Testis (tissue), 2 donors: ENCODE data around the gene SPATS2L.

ENCODE experiments used
- POLR2A ChIP-seq: fragments of 450-650 bp; IDR thresholded peaks from one replicate; pipeline ENCODE4 v1.6.1; 2017; ENCODE audit warnings: antibody characterized with exemption, mild to moderate bottlenecking, moderate library complexity
- TF ChIP-seq, protein P1 (sequence below), 3 experiments: fragments of 450-650 bp in 2 of 3; fragments of 200-600 bp in 1 of 3; sonication (generic) in 1 of 3; IDR thresholded peaks; one replicate each; pipeline ENCODE4 v1.5.1; 2016 to 2019; ENCODE audit warnings: antibody characterized with exemption in 3 of 3, mild to moderate bottlenecking in 2 of 3, moderate library complexity in 1 of 3

- TF ChIP-seq, protein P1, sequence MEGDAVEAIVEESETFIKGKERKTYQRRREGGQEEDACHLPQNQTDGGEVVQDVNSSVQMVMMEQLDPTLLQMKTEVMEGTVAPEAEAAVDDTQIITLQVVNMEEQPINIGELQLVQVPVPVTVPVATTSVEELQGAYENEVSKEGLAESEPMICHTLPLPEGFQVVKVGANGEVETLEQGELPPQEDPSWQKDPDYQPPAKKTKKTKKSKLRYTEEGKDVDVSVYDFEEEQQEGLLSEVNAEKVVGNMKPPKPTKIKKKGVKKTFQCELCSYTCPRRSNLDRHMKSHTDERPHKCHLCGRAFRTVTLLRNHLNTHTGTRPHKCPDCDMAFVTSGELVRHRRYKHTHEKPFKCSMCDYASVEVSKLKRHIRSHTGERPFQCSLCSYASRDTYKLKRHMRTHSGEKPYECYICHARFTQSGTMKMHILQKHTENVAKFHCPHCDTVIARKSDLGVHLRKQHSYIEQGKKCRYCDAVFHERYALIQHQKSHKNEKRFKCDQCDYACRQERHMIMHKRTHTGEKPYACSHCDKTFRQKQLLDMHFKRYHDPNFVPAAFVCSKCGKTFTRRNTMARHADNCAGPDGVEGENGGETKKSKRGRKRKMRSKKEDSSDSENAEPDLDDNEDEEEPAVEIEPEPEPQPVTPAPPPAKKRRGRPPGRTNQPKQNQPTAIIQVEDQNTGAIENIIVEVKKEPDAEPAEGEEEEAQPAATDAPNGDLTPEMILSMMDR (IDR thresholded peaks at IDR 0.05): no peak
- TF ChIP-seq POLR2A: no peak
These were observed 43.2 kb upstream of the SPATS2L start for GRCh38 chr2:200263279-200263678.
